ENCODE measurements around the gene SULT1C2. TPM values are rescaled to one million over a fixed set of nuclear protein-coding genes. Genes with fewer than 3 reads are reported as not detected.
"Not testable (repeated sequence)": the region's sequence is repeated elsewhere in the genome, so short reads cannot be mapped to it uniquely, and the experiment has no call there.

SULT1C2 gene
- 0.16 and 0.37 TPM in 2 replicates for total RNA-seq
- 0.04 TPM for polyA plus RNA-seq (2012)

- no peak for DNase-seq (ENCODE audit: low read depth)
Measured at GRCh38 chr2:108288534-108289106, at the start of gene SULT1C2. TSS of gene SULT1C2 (plus strand) at chr2:108288895. CDS start at chr2:108293668, 4,773 bp downstream.

- no peak for DNase-seq (ENCODE audit: low read depth)
Measured at GRCh38 chr2:108239786-108240185, 48.9 kb upstream of the SULT1C2 start, which contains the start of gene SULT1C3. TSS of gene SULT1C3 (plus strand) at chr2:108239968. CDS start at chr2:108247195, 7,227 bp downstream.

GRCh38 chr2:108240966-108241365 lies 47.7 kb upstream of the SULT1C2 start:
- DNase-seq (ENCODE audit: low read depth): no peak

GRCh38 chr2:108243566-108243965 lies 45.1 kb upstream of the SULT1C2 start:
- no peak for DNase-seq (ENCODE audit: low read depth)

GRCh38 chr2:108244667-108245414 lies 43.9 kb upstream of the SULT1C2 start:
- no peak for DNase-seq (ENCODE audit: low read depth)

GRCh38 chr2:108253106-108253505 lies 35.6 kb upstream of the SULT1C2 start:
- no peak for DNase-seq (ENCODE audit: low read depth)

- no peak for DNase-seq (ENCODE audit: low read depth)
Measured at GRCh38 chr2:108257757-108258331, 30.9 kb upstream of the SULT1C2 start.

- DNase-seq (ENCODE audit: low read depth): no peak
Measured at GRCh38 chr2:108260773-108261172, 27.9 kb upstream of the SULT1C2 start.

GRCh38 chr2:108262036-108262435 lies 26.7 kb upstream of the SULT1C2 start:
- no peak for DNase-seq (ENCODE audit: low read depth)

- DNase-seq (ENCODE audit: low read depth): no peak
Measured at GRCh38 chr2:108263401-108263800, 25.3 kb upstream of the SULT1C2 start.

- DNase-seq (ENCODE audit: low read depth): no peak
Measured at GRCh38 chr2:108266218-108266617, 22.5 kb upstream of the SULT1C2 start.

GRCh38 chr2:108267101-108267500 lies 21.6 kb upstream of the SULT1C2 start:
- DNase-seq (ENCODE audit: low read depth): no peak

GRCh38 chr2:108268001-108268400 lies 20.7 kb upstream of the SULT1C2 start:
- peak; percentile 64 for DNase-seq (ENCODE audit: low read depth)

- DNase-seq (ENCODE audit: low read depth): no peak
Measured at GRCh38 chr2:108270346-108270745, 18.3 kb upstream of the SULT1C2 start.

- DNase-seq (ENCODE audit: low read depth): no peak
Measured at GRCh38 chr2:108270768-108271506, 17.8 kb upstream of the SULT1C2 start.

- peak; percentile 85 for DNase-seq (ENCODE audit: low read depth)
Measured at GRCh38 chr2:108271691-108272253, 16.9 kb upstream of the SULT1C2 start.

GRCh38 chr2:108278631-108279030 lies 10.1 kb upstream of the SULT1C2 start:
- DNase-seq (ENCODE audit: low read depth): peak; percentile 61

GRCh38 chr2:108279468-108279867 lies 9.2 kb upstream of the SULT1C2 start:
- DNase-seq (ENCODE audit: low read depth): no peak

GRCh38 chr2:108280466-108280865 lies 8.2 kb upstream of the SULT1C2 start:
- no peak for DNase-seq (ENCODE audit: low read depth)

- DNase-seq (ENCODE audit: low read depth): not testable (repeated sequence)
Measured at GRCh38 chr2:108284566-108284965, 4.1 kb upstream of the SULT1C2 start.

GRCh38 chr2:108285616-108286015 lies 3.1 kb upstream of the SULT1C2 start:
- no peak for DNase-seq (ENCODE audit: low read depth)
